ENCODE results near the gene CST7.
"Not testable (repeated sequence)": the region's sequence is repeated elsewhere in the genome, so short reads cannot be mapped to it uniquely, and the experiment has no call there.

GRCh38 chr20:24946376-24946775 is 2.7 kb upstream of the CST7 start:
- not testable (repeated sequence) for TF ChIP-seq EZH2 (IDR thresholded peaks at IDR 0.05; ENCODE audit: borderline replicate concordance, low read length); CTCF (IDR thresholded peaks at IDR 0.05; ENCODE audit: low read length)
